HFFc6 (cell line): ENCODE results near the gene ARSI. TPM values are rescaled to one million over a fixed set of nuclear protein-coding genes. Genes with fewer than 3 reads are reported as not detected.

Experiments used
- DNase-seq: peaks from one replicate; pipeline ENCODE4 v3.0.0-alpha.2; 2018
- H3K27ac Mint-ChIP-seq: 2 replicates; pipeline ENCODE4 v1.8.0; 2020; ENCODE audit warnings: mild to moderate bottlenecking, mixed read lengths
- H3K27me3 Mint-ChIP-seq: 2 replicates; pipeline ENCODE4 v1.8.0; 2021; ENCODE audit warnings: mild to moderate bottlenecking, moderate library complexity, mixed read lengths; ENCODE audit not compliant: insufficient read depth
- H3K36me3 Mint-ChIP-seq: 2 replicates; pipeline ENCODE4 v1.8.0; 2021; ENCODE audit warnings: low read depth, mixed read lengths
- H3K4me1 Mint-ChIP-seq: 2 replicates; pipeline ENCODE4 v1.8.0; 2020; ENCODE audit warnings: low read depth, mixed read lengths
- H3K4me3 Mint-ChIP-seq: 2 replicates; pipeline ENCODE4 v1.8.0; 2020; ENCODE audit warnings: mild to moderate bottlenecking, moderate library complexity, mixed read lengths
- H3K9me3 Mint-ChIP-seq: 2 replicates; pipeline ENCODE4 v1.8.0; 2020; ENCODE audit warnings: mild to moderate bottlenecking, mixed read lengths
- total RNA-seq, 6 experiments: library from RNA; stranded (reverse); fragmentation: NEBNext Ultra II Directional; extraction: Animal tissue kit (Norgen Biotek cat#: 25700); gene quantifications; 2 replicates in 1 of 6; 3 replicates in 5 of 6; pipeline ENCODE4 v1.2.3, GENCODE V29; 2021
- TF ChIP-seq, protein P1 (sequence below): fragments of 200-600 bp; sonication (generic); IDR thresholded peaks from 2 replicates; pipeline ENCODE4 v1.5.0; 2021; ENCODE audit warnings: antibody characterized with exemption, mild to moderate bottlenecking

The ARSI gene
- total RNA-seq, 6 experiments from 2014 or later, result 4.6 to 6.7 (median 4.9) TPM

DNA sequence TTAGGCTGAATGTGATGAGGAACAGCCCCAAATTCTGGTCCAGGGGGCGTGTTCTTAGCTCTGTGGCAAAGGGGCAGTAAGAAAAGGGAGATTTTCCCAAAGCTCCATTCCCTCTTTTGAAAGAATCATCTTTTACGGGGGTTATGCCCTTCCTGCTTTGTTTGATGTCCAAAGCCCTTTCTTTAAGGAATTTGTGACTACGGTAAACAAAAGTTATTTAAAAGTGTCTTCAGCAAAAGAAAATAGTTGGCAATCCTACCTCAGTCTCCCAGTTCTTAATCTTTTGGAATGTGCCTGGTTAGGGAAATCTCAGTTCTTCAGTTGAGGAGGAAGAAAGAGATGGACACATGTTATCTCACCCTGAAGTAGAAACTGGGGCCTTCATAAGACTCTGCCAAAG lies 24.4 kb upstream of the ARSI start:
- H3K9me3 Mint-ChIP-seq, result no peaks in the 10 kb centered on the region
- H3K27me3 Mint-ChIP-seq, result peaks cover 3% of the 10 kb centered on the region
- no peaks in the 10 kb centered on the region for H3K36me3 Mint-ChIP-seq
- no peak overlapping the region for H3K4me3 Mint-ChIP-seq
- DNase-seq, result no peak
- TF ChIP-seq, protein P1, sequence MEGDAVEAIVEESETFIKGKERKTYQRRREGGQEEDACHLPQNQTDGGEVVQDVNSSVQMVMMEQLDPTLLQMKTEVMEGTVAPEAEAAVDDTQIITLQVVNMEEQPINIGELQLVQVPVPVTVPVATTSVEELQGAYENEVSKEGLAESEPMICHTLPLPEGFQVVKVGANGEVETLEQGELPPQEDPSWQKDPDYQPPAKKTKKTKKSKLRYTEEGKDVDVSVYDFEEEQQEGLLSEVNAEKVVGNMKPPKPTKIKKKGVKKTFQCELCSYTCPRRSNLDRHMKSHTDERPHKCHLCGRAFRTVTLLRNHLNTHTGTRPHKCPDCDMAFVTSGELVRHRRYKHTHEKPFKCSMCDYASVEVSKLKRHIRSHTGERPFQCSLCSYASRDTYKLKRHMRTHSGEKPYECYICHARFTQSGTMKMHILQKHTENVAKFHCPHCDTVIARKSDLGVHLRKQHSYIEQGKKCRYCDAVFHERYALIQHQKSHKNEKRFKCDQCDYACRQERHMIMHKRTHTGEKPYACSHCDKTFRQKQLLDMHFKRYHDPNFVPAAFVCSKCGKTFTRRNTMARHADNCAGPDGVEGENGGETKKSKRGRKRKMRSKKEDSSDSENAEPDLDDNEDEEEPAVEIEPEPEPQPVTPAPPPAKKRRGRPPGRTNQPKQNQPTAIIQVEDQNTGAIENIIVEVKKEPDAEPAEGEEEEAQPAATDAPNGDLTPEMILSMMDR, result no peak
- no peak overlapping the region for H3K27ac Mint-ChIP-seq
- H3K4me1 Mint-ChIP-seq, result peaks cover 3% of the 10 kb centered on the region

DNA sequence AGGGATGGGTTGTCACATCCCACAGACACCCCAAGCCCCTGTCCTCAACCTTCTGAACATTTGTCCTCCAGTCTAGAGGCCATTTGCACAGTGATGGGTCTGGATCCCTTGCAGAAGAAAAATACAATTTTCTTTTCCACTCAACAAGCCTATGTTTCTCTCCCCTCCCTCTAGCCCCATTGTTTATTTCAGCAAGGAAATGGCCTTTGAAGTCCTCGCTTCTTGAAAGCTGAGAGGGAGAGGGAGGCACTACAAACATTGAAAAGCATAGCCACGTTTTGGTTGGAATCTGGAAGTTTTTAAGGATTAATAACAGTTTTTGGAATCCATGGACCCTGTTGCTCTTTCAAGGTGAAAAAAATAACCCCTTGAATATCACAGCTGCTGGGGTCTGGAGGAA lies 24.0 kb upstream of the ARSI start:
- no peak overlapping the region for H3K27ac Mint-ChIP-seq
- peaks cover 8% of the 10 kb centered on the region for H3K4me1 Mint-ChIP-seq
- H3K36me3 Mint-ChIP-seq, result no peaks in the 10 kb centered on the region
- no peaks in the 10 kb centered on the region for H3K9me3 Mint-ChIP-seq
- H3K4me3 Mint-ChIP-seq, result no peak overlapping the region
- H3K27me3 Mint-ChIP-seq, result peaks cover 3% of the 10 kb centered on the region; the same call in 1 of the 2 replicates
- TF ChIP-seq, protein P1, result no peak
- no peak for DNase-seq

DNA sequence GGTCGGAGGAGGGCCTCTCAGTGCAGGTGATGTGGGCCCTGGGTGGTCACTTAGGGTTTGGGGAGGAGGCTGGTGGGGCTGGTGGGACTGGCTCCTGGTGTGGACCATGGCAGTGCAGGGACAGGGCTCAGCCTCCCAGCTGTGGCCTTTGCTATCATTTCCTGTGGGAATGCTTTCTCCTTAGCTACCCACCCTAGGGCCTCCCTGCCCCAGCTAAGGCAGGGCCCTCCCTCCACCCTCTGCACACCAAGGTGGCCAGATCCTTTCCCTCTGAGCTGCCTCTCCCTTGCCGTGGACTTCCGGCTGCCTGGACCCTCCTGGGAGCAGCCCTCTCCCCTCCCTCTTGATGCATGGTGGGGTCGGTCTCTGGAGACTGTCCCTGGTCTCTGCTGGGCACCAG lies 22.7 kb upstream of the ARSI start:
- Mint-ChIP-seq H3K36me3 (no peaks in the 10 kb centered on the region), H3K9me3 (no peaks in the 10 kb centered on the region), H3K4me3 (no peak overlapping the region), H3K27me3 (peaks cover 3% of the 10 kb centered on the region; the same call in 1 of the 2 replicates), H3K4me1 (peaks cover 18% of the 10 kb centered on the region), H3K27ac (no peak overlapping the region)
- DNase-seq, result no peak
- TF ChIP-seq, protein P1, result no peak

DNA sequence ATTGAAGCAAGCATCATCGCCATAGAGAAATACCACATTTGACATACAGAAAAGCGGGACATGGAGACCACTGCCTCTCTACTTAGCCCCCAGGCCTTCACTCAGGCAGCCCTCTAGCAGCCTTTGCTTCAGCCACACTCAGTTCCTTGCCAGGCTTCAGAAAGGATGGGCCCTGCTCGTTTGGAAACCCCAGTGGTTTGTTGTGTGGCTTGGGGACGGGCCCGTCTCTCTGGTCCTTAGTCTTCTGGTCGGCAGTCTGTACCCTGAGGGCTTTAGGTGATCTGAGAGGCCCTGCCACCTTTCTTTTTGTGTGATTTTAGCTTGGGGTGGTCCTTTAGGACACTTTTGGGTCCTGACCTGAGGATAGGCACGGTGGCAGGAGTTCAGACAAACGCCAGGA lies 21.1 kb upstream of the ARSI start:
- DNase-seq, result no peak
- H3K27me3 Mint-ChIP-seq, result peaks cover 3% of the 10 kb centered on the region; the same call in 1 of the 2 replicates
- H3K4me3 Mint-ChIP-seq, result no peak overlapping the region
- no peaks in the 10 kb centered on the region for H3K9me3 Mint-ChIP-seq
- TF ChIP-seq, protein P1, result no peak
- peaks cover 32% of the 10 kb centered on the region for H3K4me1 Mint-ChIP-seq
- H3K27ac Mint-ChIP-seq, result no peak overlapping the region
- no peaks in the 10 kb centered on the region for H3K36me3 Mint-ChIP-seq

DNA sequence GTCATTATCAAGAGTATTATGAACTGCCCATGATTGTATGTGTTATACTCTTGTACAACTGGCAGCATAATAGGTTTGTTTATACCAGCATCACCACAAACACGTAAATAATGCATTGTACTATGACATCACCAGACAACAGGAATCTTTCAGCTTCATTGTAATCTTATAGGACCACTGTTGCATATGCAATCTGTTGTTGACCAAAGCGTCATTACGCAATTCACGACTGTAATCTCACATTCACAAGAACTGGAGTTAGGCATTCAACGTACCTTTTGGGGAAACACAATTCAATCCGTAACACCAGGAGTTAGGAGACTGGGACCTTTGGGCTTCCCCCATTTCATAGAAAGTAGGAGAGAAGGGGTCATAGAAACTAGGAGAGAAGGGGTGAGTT lies 20.4 kb upstream of the ARSI start:
- Mint-ChIP-seq H3K36me3 (no peaks in the 10 kb centered on the region), H3K4me1 (peaks cover 39% of the 10 kb centered on the region), H3K27me3 (peaks cover 3% of the 10 kb centered on the region; the same call in 1 of the 2 replicates), H3K9me3 (no peaks in the 10 kb centered on the region), H3K27ac (no peak overlapping the region), H3K4me3 (no peak overlapping the region)
- TF ChIP-seq, protein P1, result no peak
- DNase-seq, result peak; percentile 5

DNA sequence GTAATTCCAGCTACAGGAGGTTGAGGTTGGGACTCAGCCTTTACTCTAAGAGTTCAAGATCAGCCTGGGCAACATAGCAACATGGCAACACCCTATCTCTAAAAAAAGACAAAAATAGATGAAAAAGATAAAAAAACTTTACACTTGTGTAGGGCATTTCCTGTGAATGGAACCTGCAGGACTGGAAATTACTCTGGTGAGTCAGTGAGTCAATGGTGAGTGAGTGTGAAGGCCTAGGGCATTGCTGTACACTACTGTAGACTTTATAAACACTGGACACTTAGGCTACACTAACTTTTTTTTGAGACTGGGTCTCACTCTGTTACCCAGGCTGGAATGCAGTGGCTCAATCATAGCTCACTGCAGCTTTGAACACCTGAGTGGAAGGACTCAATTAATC lies 19.5 kb upstream of the ARSI start:
- H3K27ac Mint-ChIP-seq, result peak overlapping the region; percentile 71
- no peaks in the 10 kb centered on the region for H3K36me3 Mint-ChIP-seq
- H3K4me1 Mint-ChIP-seq, result peaks cover 48% of the 10 kb centered on the region
- DNase-seq, result peak; percentile 85
- no peaks in the 10 kb centered on the region for H3K9me3 Mint-ChIP-seq
- TF ChIP-seq, protein P1, result no peak
- no peak overlapping the region for H3K4me3 Mint-ChIP-seq
- H3K27me3 Mint-ChIP-seq, result peaks cover 3% of the 10 kb centered on the region; the same call in 1 of the 2 replicates
